ENCODE measurements around the gene CNKSR3. TPM values are rescaled to one million over a fixed set of nuclear protein-coding genes. Genes with fewer than 3 reads are reported as not detected.

The CNKSR3 gene
- total and polyA plus RNA-seq, 2 of the 8 experiments (the other 6 are each of a cell fraction or from before 2014, with no cell fraction given) = 1.2 to 6.2 TPM

DNA sequence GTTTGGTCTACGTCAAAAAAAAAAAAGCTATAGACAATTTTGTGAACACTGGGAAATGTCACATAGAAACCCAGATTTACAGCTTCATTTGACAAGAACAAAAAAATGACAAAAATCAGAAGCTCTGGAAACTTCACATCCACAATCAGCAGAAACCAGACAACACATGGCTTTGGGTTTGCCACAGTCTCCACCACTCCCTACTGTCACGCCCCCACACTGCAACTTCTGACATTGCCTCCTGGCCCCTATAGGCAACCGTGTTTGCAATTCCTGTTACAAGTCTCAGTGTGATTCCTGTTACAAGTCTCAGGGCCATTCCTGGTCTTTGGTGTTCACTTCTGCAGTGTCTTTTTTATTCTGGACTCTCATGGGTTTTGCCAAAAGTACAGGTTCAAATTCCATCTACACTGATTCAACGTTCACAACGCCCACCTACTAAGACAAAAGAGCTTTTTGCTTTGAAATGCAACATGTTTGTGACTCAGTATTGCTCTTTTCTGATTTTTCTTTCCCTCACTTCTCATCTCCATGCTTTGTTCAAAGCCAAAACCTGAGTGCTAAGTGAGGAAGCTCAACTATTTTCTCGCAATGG, 12.0 kb downstream of the CNKSR3 start:
- H2AK5ac ChIP-seq (ENCODE audit: low read depth, low read length) = no peak overlapping the region
- POLR2A ChIA-PET (ENCODE audit: partially characterized antibody) = interaction anchor here (0.6 to 3.1 kb wide), 2 partner anchors 12 to 117 kb away, joined by 3 to 12 read pairs; partner anchors contain the start of gene CNKSR3
- H4K5ac ChIP-seq (ENCODE audit: insufficient read length, low read depth, low read length) = no peak overlapping the region
- no peak overlapping the region for H3K23ac ChIP-seq (ENCODE audit: insufficient read length)
- no peak overlapping the region for H3K18ac ChIP-seq (ENCODE audit: extremely low read depth, low read length)
- 82% methylated on average over 6 of the region's 6 CpGs; no CpG with 5 or more reads in 1 of the 2 experiments for WGBS, 2 experiments (ENCODE audit: extremely low coverage in 1 of 2, insufficient coverage in 1 of 2, insufficient read length in 1 of 2, insufficient replicate concordance in 2 of 2, low coverage in 1 of 2, low lambda C conversion rate in 2 of 2, missing lambda C conversion rate in 1 of 2)
- no peak for FAIRE-seq
- H2BK15ac ChIP-seq (ENCODE audit: low read length) = no peak overlapping the region
- H3K4ac ChIP-seq (replicated peaks; ENCODE audit: insufficient read length, low read depth, low read length) = no peak overlapping the region
- no peak overlapping the region for H2BK5ac ChIP-seq (ENCODE audit: low read depth, low read length)
- CTCF ChIA-PET (ENCODE audit: partially characterized antibody) = interaction anchor here (0.6 to 4.8 kb wide), 19 partner anchors 7 to 175 kb away, joined by 3 to 45 read pairs (median 3); partner anchors contain the start of gene CNKSR3
- H3K9me3 ChIP-seq (ENCODE audit: insufficient read depth in 2 of 2, low read depth in 1 of 2, low read length in 1 of 2) = no peaks in the 10 kb centered on the region
- no peaks in the 10 kb centered on the region for H3K23me2 ChIP-seq (ENCODE audit: low read depth, low read length)
- H2BK20ac ChIP-seq (ENCODE audit: low read length) = no peak overlapping the region
- H3K27me3 ChIP-seq (replicated peaks in 1 of 4; ENCODE audit: control insufficient read depth in 3 of 4, extremely low read depth in 1 of 4, insufficient read depth in 3 of 4, low read length in 3 of 4) = peaks cover 0 to 10% (median 8%) of the 10 kb centered on the region in 4 experiments; a peak in 4 of 7 replicates
- H3K4me2 ChIP-seq (ENCODE audit: insufficient read depth in 1 of 2, low read depth in 2 of 2, low read length in 2 of 2) = no peak overlapping the region
- no peak overlapping the region for H3K4me3 ChIP-seq (ENCODE audit: extremely low read depth in 1 of 4, insufficient read depth in 2 of 4, low read depth in 3 of 4, low read length in 4 of 4)
- H3K4me1 ChIP-seq (replicated peaks in 1 of 4; ENCODE audit: control insufficient read depth in 3 of 4, insufficient read depth in 4 of 4, low read length in 3 of 4) = peaks cover 0 to 5% (median 1%) of the 10 kb centered on the region in 4 experiments; a peak in 1 of 7 replicates
- no peaks in the 10 kb centered on the region for H3K36me3 ChIP-seq (ENCODE audit: control insufficient read depth in 2 of 4, insufficient read depth in 4 of 4, low read length in 3 of 4)
- H3K14ac ChIP-seq (ENCODE audit: insufficient read length) = no peak overlapping the region
- no peak overlapping the region for H2BK120ac ChIP-seq (replicated peaks; ENCODE audit: low read depth, low read length)
- no peak overlapping the region for H4K91ac ChIP-seq (replicated peaks; ENCODE audit: insufficient read length, low read length)
- peaks cover 2 to 10% of the 10 kb centered on the region in 2 experiments for H4K20me1 ChIP-seq (replicated peaks in 1 of 2; ENCODE audit: control insufficient read depth in 1 of 2, insufficient read depth in 2 of 2, low read length in 2 of 2)
- no peak overlapping the region for H3K9ac ChIP-seq (replicated peaks in 1 of 4; ENCODE audit: extremely low read depth in 1 of 4, low read depth in 3 of 4, low read length in 3 of 4)
- no peak overlapping the region for H2AFZ ChIP-seq (ENCODE audit: low read length)
- peaks cover 0 to 7% of the 10 kb centered on the region in 2 experiments; a peak in 1 of 4 replicates for H3K79me2 ChIP-seq (ENCODE audit: control insufficient read depth in 1 of 2, insufficient read depth in 2 of 2, low read length in 2 of 2)
- peak in 1 of 2 experiments; percentile 26 for DNase-seq (ENCODE audit: low read depth in 1 of 2, low spot score in 2 of 2)
- no peak overlapping the region for H3K56ac ChIP-seq (replicated peaks; ENCODE audit: insufficient read length, low read depth, low read length)
- H2BK12ac ChIP-seq (ENCODE audit: low read depth, low read length) = no peak overlapping the region
- H4K8ac ChIP-seq (ENCODE audit: extremely low read depth, insufficient read depth, low read length) = no peak overlapping the region
- peaks cover 4% of the 10 kb centered on the region for H3K79me1 ChIP-seq (ENCODE audit: low read depth, low read length)
- no peak overlapping the region for H3K27ac ChIP-seq (ENCODE audit: low read depth, low read length)
- TF ChIP-seq ZNF274 (IDR thresholded peaks at IDR 0.05; ENCODE audit: borderline replicate concordance, extremely low read depth, low read length) = no peak
- no peak for TF ChIP-seq NANOG (IDR thresholded peaks at IDR 0.05; ENCODE audit: insufficient read depth, low read depth, low read length, poor library complexity, severe bottlenecking)
- TF ChIP-seq SIX5 (IDR thresholded peaks at IDR 0.05; ENCODE audit: low read depth, low read length) = no peak
- TF ChIP-seq FOSL1 (IDR thresholded peaks at IDR 0.05; ENCODE audit: insufficient read depth, low read depth, low read length) = no peak
- no peak for TF ChIP-seq EP300 (IDR thresholded peaks at IDR 0.05; ENCODE audit: borderline replicate concordance in 1 of 2, low read depth in 2 of 2, low read length in 2 of 2)
- no peak for TF ChIP-seq SIN3A (conservative IDR thresholded peaks at IDR 0.05 in 1 of 2, IDR thresholded peaks at IDR 0.05 in 1 of 2; ENCODE audit: low read depth in 1 of 2, low read length in 2 of 2)
- no peak for TF ChIP-seq JUND (IDR thresholded peaks at IDR 0.05; ENCODE audit: low read length)
- TF ChIP-seq CTCF (IDR thresholded peaks at IDR 0.05; ENCODE audit: control extremely low read depth in 1 of 3, insufficient read depth in 1 of 3, low read depth in 1 of 3, low read length in 3 of 3) = no peak
- TF ChIP-seq RBBP5 (IDR thresholded peaks at IDR 0.05; ENCODE audit: borderline replicate concordance, low read depth, low read length) = no peak
